Hepatocyte (in vitro differentiated cells): ENCODE measurements around the gene POC1A.

Source experiments
- EZH2 ChIP-seq: fragments of 200-600 bp; sonication (generic); IDR thresholded peaks from 2 replicates; pipeline ENCODE4 v1.6.1; 2016; ENCODE audit warnings: antibody characterized with exemption, mild to moderate bottlenecking, borderline replicate concordance
- EZH2phosphoT487 ChIP-seq: fragments of 200-600 bp; sonication (generic); IDR thresholded peaks from one replicate; pipeline ENCODE4 v1.6.1; 2018; ENCODE audit warnings: antibody characterized with exemption, mild to moderate bottlenecking, low read depth, moderate library complexity; ENCODE audit not compliant: unreplicated experiment, severe bottlenecking
- TF ChIP-seq, protein P1 (sequence below): fragments of 200-600 bp; sonication (generic); IDR thresholded peaks from 2 replicates; pipeline ENCODE4 v1.5.1; 2016; ENCODE audit warnings: antibody characterized with exemption, mild to moderate bottlenecking; ENCODE audit not compliant: poor library complexity

DNA sequence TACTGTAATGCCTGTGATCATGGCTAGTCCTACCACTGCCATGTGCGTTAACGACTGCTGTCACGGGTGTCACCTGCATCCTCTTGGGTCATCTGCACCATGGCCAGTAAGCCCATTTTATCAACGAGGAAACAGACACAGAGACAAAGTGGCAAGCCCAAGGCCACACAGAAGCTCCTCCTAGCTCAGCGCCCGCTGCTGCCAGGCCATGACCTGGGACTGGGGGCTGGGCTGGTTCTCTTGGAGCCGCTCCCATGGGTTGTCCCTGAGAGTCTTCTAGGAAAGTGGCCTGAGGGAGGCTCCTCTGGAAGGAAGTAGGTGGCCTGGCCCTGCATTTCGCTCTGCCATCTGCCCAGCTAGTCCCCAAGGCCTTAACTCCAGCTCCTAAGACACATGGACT is 102.8 kb downstream of the POC1A start:
- no peak for TF ChIP-seq EZH2
- TF ChIP-seq, protein P1, sequence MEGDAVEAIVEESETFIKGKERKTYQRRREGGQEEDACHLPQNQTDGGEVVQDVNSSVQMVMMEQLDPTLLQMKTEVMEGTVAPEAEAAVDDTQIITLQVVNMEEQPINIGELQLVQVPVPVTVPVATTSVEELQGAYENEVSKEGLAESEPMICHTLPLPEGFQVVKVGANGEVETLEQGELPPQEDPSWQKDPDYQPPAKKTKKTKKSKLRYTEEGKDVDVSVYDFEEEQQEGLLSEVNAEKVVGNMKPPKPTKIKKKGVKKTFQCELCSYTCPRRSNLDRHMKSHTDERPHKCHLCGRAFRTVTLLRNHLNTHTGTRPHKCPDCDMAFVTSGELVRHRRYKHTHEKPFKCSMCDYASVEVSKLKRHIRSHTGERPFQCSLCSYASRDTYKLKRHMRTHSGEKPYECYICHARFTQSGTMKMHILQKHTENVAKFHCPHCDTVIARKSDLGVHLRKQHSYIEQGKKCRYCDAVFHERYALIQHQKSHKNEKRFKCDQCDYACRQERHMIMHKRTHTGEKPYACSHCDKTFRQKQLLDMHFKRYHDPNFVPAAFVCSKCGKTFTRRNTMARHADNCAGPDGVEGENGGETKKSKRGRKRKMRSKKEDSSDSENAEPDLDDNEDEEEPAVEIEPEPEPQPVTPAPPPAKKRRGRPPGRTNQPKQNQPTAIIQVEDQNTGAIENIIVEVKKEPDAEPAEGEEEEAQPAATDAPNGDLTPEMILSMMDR, result no peak
- no peak for TF ChIP-seq EZH2phosphoT487
